ENCODE results near the gene CADM2.

Gene CADM2

GRCh38 chr3:84958495-84959469 lies at the start of gene CADM2:
Gene CADM2 (plus strand): TSS chr3:84958989.
- TF ChIP-seq, protein P1, sequence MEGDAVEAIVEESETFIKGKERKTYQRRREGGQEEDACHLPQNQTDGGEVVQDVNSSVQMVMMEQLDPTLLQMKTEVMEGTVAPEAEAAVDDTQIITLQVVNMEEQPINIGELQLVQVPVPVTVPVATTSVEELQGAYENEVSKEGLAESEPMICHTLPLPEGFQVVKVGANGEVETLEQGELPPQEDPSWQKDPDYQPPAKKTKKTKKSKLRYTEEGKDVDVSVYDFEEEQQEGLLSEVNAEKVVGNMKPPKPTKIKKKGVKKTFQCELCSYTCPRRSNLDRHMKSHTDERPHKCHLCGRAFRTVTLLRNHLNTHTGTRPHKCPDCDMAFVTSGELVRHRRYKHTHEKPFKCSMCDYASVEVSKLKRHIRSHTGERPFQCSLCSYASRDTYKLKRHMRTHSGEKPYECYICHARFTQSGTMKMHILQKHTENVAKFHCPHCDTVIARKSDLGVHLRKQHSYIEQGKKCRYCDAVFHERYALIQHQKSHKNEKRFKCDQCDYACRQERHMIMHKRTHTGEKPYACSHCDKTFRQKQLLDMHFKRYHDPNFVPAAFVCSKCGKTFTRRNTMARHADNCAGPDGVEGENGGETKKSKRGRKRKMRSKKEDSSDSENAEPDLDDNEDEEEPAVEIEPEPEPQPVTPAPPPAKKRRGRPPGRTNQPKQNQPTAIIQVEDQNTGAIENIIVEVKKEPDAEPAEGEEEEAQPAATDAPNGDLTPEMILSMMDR (IDR thresholded peaks at IDR 0.05), result peak; percentile 33; the same call in 1 of the 2 replicates

- TF ChIP-seq, protein P1 (IDR thresholded peaks at IDR 0.05), result no peak
Observed at GRCh38 chr3:84922682-84923081, 36.1 kb upstream of the CADM2 start.

- TF ChIP-seq, protein P1 (IDR thresholded peaks at IDR 0.05), result no peak
Observed at GRCh38 chr3:84925571-84925970, 33.2 kb upstream of the CADM2 start.

DNA sequence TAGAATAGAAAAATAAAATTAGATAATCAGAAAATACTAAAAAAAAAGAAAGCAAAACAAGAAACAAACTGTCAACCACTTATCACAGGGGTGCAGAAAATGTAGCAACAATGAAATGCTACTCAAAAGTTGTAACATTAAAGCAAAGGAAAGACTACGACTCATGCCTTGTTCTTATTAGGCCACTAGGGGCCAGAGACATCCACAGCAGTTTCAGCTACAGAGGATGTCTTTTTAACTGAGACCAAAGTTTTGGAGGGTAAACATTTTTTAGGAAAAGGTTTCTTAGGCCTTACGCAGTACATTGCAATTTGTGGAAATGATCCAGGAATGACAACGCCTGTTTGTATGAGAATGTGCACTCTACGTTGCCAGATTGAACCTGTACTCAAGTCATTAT lies 15.4 kb upstream of the CADM2 start:
- TF ChIP-seq, protein P1 (IDR thresholded peaks at IDR 0.05), result peak; percentile 35; the same call in 1 of the 2 replicates

DNA sequence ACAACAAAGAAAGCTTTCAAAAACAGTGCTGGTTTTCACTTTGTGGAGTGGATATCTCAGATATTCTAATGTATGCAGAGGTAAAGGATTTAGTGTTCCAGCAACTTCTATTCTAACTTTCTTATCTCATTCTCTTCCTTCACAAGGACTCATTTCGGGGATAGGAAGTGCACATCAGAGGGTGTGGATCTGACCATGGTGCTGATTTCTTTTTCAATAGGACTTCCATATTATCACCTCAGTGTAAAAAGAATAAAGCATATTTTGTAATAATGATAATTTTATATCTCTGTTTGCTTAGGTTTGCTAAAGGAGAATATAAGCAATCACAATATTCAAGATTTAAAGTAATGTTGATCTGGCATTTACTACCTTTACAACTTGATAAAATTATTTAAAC lies 12.5 kb upstream of the CADM2 start:
- TF ChIP-seq, protein P1 (IDR thresholded peaks at IDR 0.05), result no peak

DNA sequence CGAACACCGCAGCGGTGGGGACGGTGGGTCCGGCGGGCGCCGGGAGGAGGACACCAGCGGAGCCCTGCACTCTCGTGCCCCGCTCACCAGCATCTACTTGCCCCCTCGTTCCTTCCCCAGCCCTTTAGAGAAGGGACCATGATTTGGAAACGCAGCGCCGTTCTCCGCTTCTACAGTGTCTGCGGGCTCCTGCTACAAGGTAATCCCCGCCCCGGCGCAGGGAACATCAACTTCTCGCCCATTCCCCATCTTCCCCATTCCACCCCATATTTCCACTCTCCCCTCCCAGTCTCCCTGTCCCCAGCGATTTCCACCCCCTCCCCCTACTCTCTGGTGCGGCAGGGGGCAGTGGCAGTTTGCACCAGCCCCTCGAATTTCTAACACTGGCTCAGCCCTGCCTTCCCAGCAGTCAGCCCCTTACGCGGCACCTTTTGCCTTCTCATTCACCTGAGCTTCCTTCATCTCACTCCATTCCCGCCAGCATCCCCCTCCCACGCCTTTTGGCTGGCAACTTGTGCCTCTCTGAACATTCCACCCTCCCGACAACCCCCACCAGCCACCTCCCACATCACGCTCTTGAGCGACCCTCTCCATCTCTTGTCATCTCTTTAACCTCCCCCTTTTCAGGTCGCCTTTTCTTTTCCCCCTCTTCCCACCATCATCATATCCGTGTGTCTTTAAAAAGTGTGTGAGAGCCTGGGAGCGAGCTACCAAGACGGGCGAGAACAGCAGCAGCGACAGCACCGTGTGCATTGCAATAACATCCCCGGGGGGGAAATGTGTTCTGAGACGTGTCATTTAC lies 882 bp downstream of the CADM2 start:
- TF ChIP-seq, protein P1 (IDR thresholded peaks at IDR 0.05), result no peak

- TF ChIP-seq, protein P1 (IDR thresholded peaks at IDR 0.05), result no peak
Observed at GRCh38 chr3:84960581-84960980, 1.8 kb downstream of the CADM2 start.

All from LNCAP (cell line).